OCI-LY1 (cell line): ENCODE measurements around the gene BAIAP2L1.

Source experiments
- H2AFZ ChIP-seq: fragments of 200-600 bp; sonication (generic), shearing (Covaris generic); 2 replicates; pipeline ENCODE4 v1.6.0; 2014; ENCODE audit warnings: antibody characterized with exemption, mild to moderate bottlenecking, low read length
- H3F3A ChIP-seq: fragments of 200-600 bp; sonication (generic), shearing (Covaris generic); 2 replicates; pipeline ENCODE4 v1.6.0; 2014; ENCODE audit warnings: mild to moderate bottlenecking, antibody characterized with exemption, low read length, moderate library complexity; ENCODE audit not compliant: insufficient read depth
- H3K27ac ChIP-seq: fragments of 200-600 bp; sonication (generic); 2 replicates; pipeline ENCODE4 v1.5.1; 2014; ENCODE audit warnings: low read length, mixed run types, mild to moderate bottlenecking, low read depth; ENCODE audit not compliant: poor library complexity, severe bottlenecking
- H3K27me3 ChIP-seq: fragments of 200-600 bp; sonication (generic); 2 replicates; pipeline ENCODE4 v1.6.0; 2014; ENCODE audit warnings: antibody characterized with exemption, mild to moderate bottlenecking, low read length, moderate library complexity; ENCODE audit not compliant: insufficient read depth
- H3K36me3 ChIP-seq: fragments of 200-600 bp; sonication (generic); 2 replicates; pipeline ENCODE4 v1.6.1; 2014; ENCODE audit warnings: mild to moderate bottlenecking, antibody characterized with exemption, low read length, moderate library complexity, mixed read lengths; ENCODE audit not compliant: insufficient read depth
- H3K4me1 ChIP-seq: fragments of 200-600 bp; sonication (generic); 2 replicates; pipeline ENCODE4 v1.5.1; 2014; ENCODE audit warnings: mild to moderate bottlenecking, low read length, moderate library complexity; ENCODE audit not compliant: insufficient read depth, severe bottlenecking
- H3K4me2 ChIP-seq: fragments of 200-600 bp; sonication (generic), shearing (Covaris generic); 2 replicates; pipeline ENCODE4 v1.6.1; 2014; ENCODE audit warnings: low read length
- H3K4me3 ChIP-seq: fragments of 200-600 bp; sonication (generic); 2 replicates; pipeline ENCODE4 v1.5.1; 2014; ENCODE audit warnings: low read length, low read depth, mild to moderate bottlenecking, mixed read lengths; ENCODE audit not compliant: poor library complexity, severe bottlenecking
- H3K79me2 ChIP-seq: fragments of 200-600 bp; shearing (Covaris generic); 2 replicates; pipeline ENCODE4 v1.6.1; 2016; ENCODE audit warnings: mixed run types, low read length, mixed read lengths; ENCODE audit not compliant: insufficient read depth
- H3K9ac ChIP-seq: fragments of 200-600 bp; sonication (generic), shearing (Covaris generic); 2 replicates; pipeline ENCODE4 v1.6.1; 2014; ENCODE audit warnings: mild to moderate bottlenecking, low read length, mixed read lengths
- H3K9me2 ChIP-seq: fragments of 200-600 bp; sonication (generic), shearing (Covaris generic); 2 replicates; pipeline ENCODE4 v1.6.1; 2014; ENCODE audit warnings: low read depth, mild to moderate bottlenecking, low read length, mixed read lengths
- H3K9me3 ChIP-seq: fragments of 200-600 bp; shearing (Covaris generic); 2 replicates; pipeline ENCODE4 v1.6.1; 2014; ENCODE audit warnings: low read length, mixed read lengths
- H4K20me1 ChIP-seq: fragments of 200-600 bp; sonication (generic), shearing (Covaris generic); 2 replicates; pipeline ENCODE4 v1.6.0; 2016; ENCODE audit warnings: mild to moderate bottlenecking, low read length; ENCODE audit not compliant: insufficient read depth
- CTCF ChIP-seq: fragments of 200-600 bp; sonication (generic), shearing (Covaris generic); IDR thresholded peaks from 2 replicates; pipeline ENCODE4 v1.5.1; 2017; ENCODE audit warnings: mild to moderate bottlenecking, antibody characterized with exemption, low read length, moderate library complexity, mixed read lengths
- EZH2 ChIP-seq: fragments of 200-600 bp; sonication (generic), shearing (Covaris generic); IDR thresholded peaks from 2 replicates; pipeline ENCODE4 v1.8.0; 2017; ENCODE audit warnings: borderline replicate concordance, mixed run types, mild to moderate bottlenecking, antibody characterized with exemption, low read length, moderate library complexity, mixed read lengths

Gene BAIAP2L1

GRCh38 chr7:98282703-98283102 lies 118.2 kb downstream of the BAIAP2L1 start:
- Histone ChIP-seq H3K27me3 (no peaks in the 10 kb centered on the region), H3K9me3 (no peaks in the 10 kb centered on the region), H3K9me2 (no peaks in the 10 kb centered on the region), H3K36me3 (peaks cover 6% of the 10 kb centered on the region; the same call in 1 of the 2 replicates), H2AFZ (no peak overlapping the region), H3K9ac (no peak overlapping the region; the same call in 1 of the 2 replicates), H3K4me2 (peak overlapping the region; percentile 76), H3K27ac (no peak overlapping the region), H3F3A (no peaks in the 10 kb centered on the region), H3K4me3 (peak overlapping the region; percentile 79), H4K20me1 (no peaks in the 10 kb centered on the region), H3K79me2 (no peaks in the 10 kb centered on the region), H3K4me1 (peaks cover 20% of the 10 kb centered on the region)
- TF ChIP-seq EZH2 (no peak), CTCF (no peak)

- Histone ChIP-seq H3K9me3 (no peaks in the 10 kb centered on the region), H2AFZ (no peak overlapping the region), H3K4me3 (peak overlapping the region; percentile 79), H3K9me2 (no peaks in the 10 kb centered on the region), H4K20me1 (no peaks in the 10 kb centered on the region), H3K27ac (no peak overlapping the region), H3K79me2 (no peaks in the 10 kb centered on the region), H3K9ac (peak overlapping the region; percentile 76), H3K27me3 (no peaks in the 10 kb centered on the region), H3F3A (no peaks in the 10 kb centered on the region), H3K36me3 (peaks cover 6% of the 10 kb centered on the region; the same call in 1 of the 2 replicates), H3K4me1 (peaks cover 20% of the 10 kb centered on the region), H3K4me2 (peak overlapping the region; percentile 76)
- TF ChIP-seq CTCF: no peak
- TF ChIP-seq EZH2: no peak
These were observed 118.9 kb downstream of the BAIAP2L1 start for GRCh38 chr7:98281757-98282606.

- Histone ChIP-seq H3K79me2 (no peaks in the 10 kb centered on the region), H3F3A (no peaks in the 10 kb centered on the region), H3K9ac (peak within 1 kb of the TSS; percentile 76), H3K9me2 (no peaks in the 10 kb centered on the region), H2AFZ (peak within 1 kb of the TSS; percentile 76; the same call in 1 of the 2 replicates), H3K4me2 (peak within 1 kb of the TSS; percentile 96), H3K9me3 (no peaks in the 10 kb centered on the region), H3K27me3 (no peaks in the 10 kb centered on the region), H3K4me1 (peaks cover 20% of the 10 kb centered on the region), H3K27ac (no peak within 1 kb of the TSS), H4K20me1 (no peaks in the 10 kb centered on the region), H3K4me3 (peak within 1 kb of the TSS; percentile 79), H3K36me3 (peaks cover 6% of the 10 kb centered on the region; the same call in 1 of the 2 replicates)
- TF ChIP-seq CTCF: no peak
- no peak for TF ChIP-seq EZH2
These were observed 119.8 kb downstream of the BAIAP2L1 start, which contains the start of gene BRI3 for GRCh38 chr7:98280791-98281756. TSS of gene BRI3 (plus strand) at chr7:98281686. CDS start at chr7:98281796, 110 bp downstream.
